Esophagus (tissue), 2 donors: ENCODE measurements around the gene ACR. TPM values are rescaled to one million over a fixed set of nuclear protein-coding genes. Genes with fewer than 3 reads are reported as not detected.
"Not testable (repeated sequence)": the region's sequence is repeated elsewhere in the genome, so short reads cannot be mapped to it uniquely, and the experiment has no call there.

Experiments
- H3K27ac ChIP-seq, 2 donors: one replicate each; pipeline ENCODE4 v1.5.1; 2013; ENCODE audit warnings: low read depth in 2 of 2, mild to moderate bottlenecking in 2 of 2, inconsistent platforms in 1 of 2, low read length in 1 of 2, moderate library complexity in 1 of 2
- H3K27me3 ChIP-seq, 2 donors: one replicate each; pipeline ENCODE4 v1.6.1; 2013; ENCODE audit warnings: low read length in 2 of 2, control low read depth in 1 of 2, mild to moderate bottlenecking in 1 of 2; ENCODE audit not compliant: insufficient read depth in 2 of 2, control insufficient read depth in 1 of 2
- H3K36me3 ChIP-seq, 2 donors: one replicate each; pipeline ENCODE4 v1.6.1; 2013; ENCODE audit warnings: low read length in 1 of 2; ENCODE audit not compliant: control insufficient read depth in 2 of 2, insufficient read depth in 2 of 2
- H3K4me1 ChIP-seq, 2 donors: one replicate each; pipeline ENCODE4 v1.6.1; 2013; ENCODE audit warnings: low read length in 1 of 2; ENCODE audit not compliant: control insufficient read depth in 2 of 2, insufficient read depth in 2 of 2
- H3K4me3 ChIP-seq, 2 donors: one replicate each; pipeline ENCODE4 v1.5.1; 2013; ENCODE audit warnings: low read length in 2 of 2, mild to moderate bottlenecking in 2 of 2, low read depth in 1 of 2, moderate library complexity in 1 of 2
- H3K9me3 ChIP-seq, 2 donors: one replicate each; pipeline ENCODE4 v1.6.1; 2013; ENCODE audit warnings: mild to moderate bottlenecking in 2 of 2, low read depth in 1 of 2, low read length in 1 of 2, moderate library complexity in 1 of 2; ENCODE audit not compliant: control insufficient read depth in 2 of 2, insufficient read depth in 1 of 2
- WGBS, 2 donors: extraction: QIAGEN DNeasy Blood & Tissue Kit; methylation state at CpG; one replicate each; pipeline ENCODE4 v1.1.7; 2013; 5-methylcytosine and 5-hydroxymethylcytosine counted together
- polyA plus RNA-seq, 2 donors: library from polyadenylated mRNA; stranded (reverse); fragments of 200-250 nt; gene quantifications; one replicate each; pipeline ENCODE4 v1.2.3, GENCODE V29; 2013
- donor health status: healthy with polysubstance abuse.
- donor health status: Bipolar disorder and iron deficiency.

ACR gene
- polyA plus RNA-seq, 2 donors = 0.14 to 0.20 TPM

- not testable (repeated sequence) for H3K4me3 ChIP-seq, H3K4me1 ChIP-seq, H3K27ac ChIP-seq, H3K27me3 ChIP-seq, H3K9me3 ChIP-seq, H3K36me3 ChIP-seq
- WGBS, 2 donors = 22 to 31% methylated on average over 6 to 9 of the region's 9 CpGs
Measured at GRCh38 chr22:50756406-50756805, 18.4 kb downstream of the ACR start.

- 10 to 14% methylated on average over 21 to 24 of the region's 24 CpGs for WGBS, 2 donors
- H3K4me1 ChIP-seq = not testable (repeated sequence)
- H3K27ac ChIP-seq = peak overlapping the region; percentile 39 to 55
Measured at GRCh38 chr22:50756949-50757491, 19.0 kb downstream of the ACR start.

GRCh38 chr22:50759597-50760341 is 21.8 kb downstream of the ACR start:
- H3K36me3 ChIP-seq, H3K4me1 ChIP-seq, H3K27ac ChIP-seq, H3K27me3 ChIP-seq, H3K9me3 ChIP-seq, H3K4me3 ChIP-seq: not testable (repeated sequence)
- 44 to 46% methylated on average over 9 of the region's 10 CpGs for WGBS, 2 donors

More at GRCh38 chr22:50756949-50757491, 19.0 kb downstream of the ACR start:
- not testable (repeated sequence) for H3K36me3 ChIP-seq, H3K9me3 ChIP-seq, H3K27me3 ChIP-seq
- peak overlapping the region; percentile 50 to 57 for H3K4me3 ChIP-seq

- H3K4me1 ChIP-seq, H3K9me3 ChIP-seq, H3K4me3 ChIP-seq, H3K27me3 ChIP-seq, H3K27ac ChIP-seq, H3K36me3 ChIP-seq: not testable (repeated sequence)
- WGBS, 2 donors = 85 to 91% methylated on average over 2 of the region's 2 CpGs
Measured at GRCh38 chr22:50761829-50762228, 23.8 kb downstream of the ACR start.

GRCh38 chr22:50764288-50764687 is 26.3 kb downstream of the ACR start:
- not testable (repeated sequence) for H3K4me1 ChIP-seq, H3K4me3 ChIP-seq, H3K9me3 ChIP-seq, H3K27ac ChIP-seq, H3K36me3 ChIP-seq, H3K27me3 ChIP-seq
- 73 to 76% methylated on average over 3 of the region's 3 CpGs for WGBS, 2 donors

- H3K27me3 ChIP-seq, H3K4me1 ChIP-seq, H3K36me3 ChIP-seq, H3K4me3 ChIP-seq, H3K9me3 ChIP-seq: not testable (repeated sequence)
- H3K27ac ChIP-seq = peak overlapping the region in 1 of 2 donors; percentile 1
- WGBS, 2 donors = 25 to 27% methylated on average over 12 of the region's 12 CpGs
Measured at GRCh38 chr22:50775132-50775531, 37.1 kb downstream of the ACR start.

- H3K27me3 ChIP-seq, H3K9me3 ChIP-seq, H3K4me3 ChIP-seq, H3K27ac ChIP-seq, H3K36me3 ChIP-seq, H3K4me1 ChIP-seq: not testable (repeated sequence)
- 87 to 90% methylated on average over 5 of the region's 5 CpGs for WGBS, 2 donors
Measured at GRCh38 chr22:50777631-50778030, 39.6 kb downstream of the ACR start.

GRCh38 chr22:50780244-50780643 is 42.2 kb downstream of the ACR start:
- not testable (repeated sequence) for H3K4me1 ChIP-seq, H3K36me3 ChIP-seq, H3K9me3 ChIP-seq, H3K27me3 ChIP-seq, H3K27ac ChIP-seq, H3K4me3 ChIP-seq
- 82 to 85% methylated on average over 4 of the region's 4 CpGs for WGBS, 2 donors

- 83 to 87% methylated on average over 2 of the region's 3 CpGs for WGBS, 2 donors
- H3K4me3 ChIP-seq, H3K36me3 ChIP-seq, H3K27ac ChIP-seq, H3K27me3 ChIP-seq, H3K4me1 ChIP-seq, H3K9me3 ChIP-seq: not testable (repeated sequence)
Measured at GRCh38 chr22:50782253-50782652, 44.2 kb downstream of the ACR start.
